Cardiac muscle cell (in vitro differentiated cells and primary cell): ENCODE measurements around the gene NOP16. TPM values are rescaled to one million over a fixed set of nuclear protein-coding genes. Genes with fewer than 3 reads are reported as not detected.

Source experiments
- DNase-seq, 2 donors: peaks; one replicate each; pipeline versions ENCODE4 v3.0.0 to v3.0.0-alpha.2; 2010 to 2017; ENCODE audit warnings: low read depth in 1 of 2, low spot score in 1 of 2
- H3K27ac ChIP-seq: fragments of 200-600 bp; sonication (generic); 2 replicates; pipeline ENCODE4 v1.5.1; 2016
- H3K27me3 ChIP-seq: fragments of 200-600 bp; sonication (generic); 2 replicates; pipeline ENCODE4 v1.6.0; 2016; ENCODE audit warnings: control low read depth
- H3K36me3 ChIP-seq: fragments of 200-600 bp; sonication (generic); 2 replicates; pipeline ENCODE4 v1.5.1; 2016; ENCODE audit warnings: control low read depth
- H3K4me1 ChIP-seq: fragments of 200-600 bp; sonication (generic); 2 replicates; pipeline ENCODE4 v1.8.1; 2017; ENCODE audit warnings: low read depth, mild to moderate bottlenecking, mixed run types
- H3K4me3 ChIP-seq: fragments of 200-600 bp; sonication (generic); 2 replicates; pipeline ENCODE4 v1.5.1; 2016; ENCODE audit warnings: mild to moderate bottlenecking
- H3K9me3 ChIP-seq: fragments of 200-600 bp; sonication (generic); 2 replicates; pipeline ENCODE4 v1.5.1; 2017; ENCODE audit warnings: low read depth, mild to moderate bottlenecking, control low read depth
- CTCF ChIP-seq: IDR thresholded peaks from 2 replicates; pipeline ENCODE4 v1.5.1; 2012; ENCODE audit warnings: low read depth, mild to moderate bottlenecking, low read length
- polyA plus RNA-seq: library from polyadenylated mRNA; unstranded; fragments of >200 nt; fragmentation: Nextera tagmentation; extraction: Ambion mirVana; gene quantifications from 2 replicates; pipeline ENCODE4 v1.2.1, GENCODE V29; 2016
- total RNA-seq: library from RNA; depleted of rRNA; stranded (reverse); fragments of >200 nt; gene quantifications from 2 replicates; pipeline ENCODE4 v1.2.3, GENCODE V29; 2016

NOP16 gene
- total and polyA plus RNA-seq, 2 experiments from 2014 or later: 18.0 to 52.0 TPM

GRCh38 chr5:176426876-176427275 lies 38.5 kb upstream of the NOP16 start:
- no peak for DNase-seq
- Histone ChIP-seq H3K27ac (no peak overlapping the region), H3K27me3 (no peaks in the 10 kb centered on the region), H3K4me3 (no peak overlapping the region), H3K9me3 (no peaks in the 10 kb centered on the region), H3K4me1 (no peaks in the 10 kb centered on the region), H3K36me3 (no peaks in the 10 kb centered on the region)
- TF ChIP-seq CTCF: no peak

- no peak for TF ChIP-seq CTCF
- no peak overlapping the region for H3K4me3 ChIP-seq
Measured at GRCh38 chr5:176425791-176426190, 37.4 kb upstream of the NOP16 start.

GRCh38 chr5:176425138-176425537 lies 36.7 kb upstream of the NOP16 start:
- Histone ChIP-seq H3K9me3 (no peaks in the 10 kb centered on the region), H3K27ac (no peak overlapping the region), H3K36me3 (no peaks in the 10 kb centered on the region), H3K4me3 (no peak overlapping the region), H3K4me1 (no peaks in the 10 kb centered on the region), H3K27me3 (no peaks in the 10 kb centered on the region)
- TF ChIP-seq CTCF: no peak
- DNase-seq: no peak

More at GRCh38 chr5:176425791-176426190, 37.4 kb upstream of the NOP16 start:
- H3K27me3 ChIP-seq: no peaks in the 10 kb centered on the region
- no peak overlapping the region for H3K27ac ChIP-seq
- DNase-seq: no peak
- no peaks in the 10 kb centered on the region for H3K4me1 ChIP-seq
- no peaks in the 10 kb centered on the region for H3K36me3 ChIP-seq
- no peaks in the 10 kb centered on the region for H3K9me3 ChIP-seq

- no peak for TF ChIP-seq CTCF
- H3K27me3 ChIP-seq: no peaks in the 10 kb centered on the region
- no peak overlapping the region for H3K27ac ChIP-seq
- no peaks in the 10 kb centered on the region for H3K4me1 ChIP-seq
- H3K9me3 ChIP-seq: no peaks in the 10 kb centered on the region
- H3K4me3 ChIP-seq: no peak overlapping the region
- no peak for DNase-seq
- no peaks in the 10 kb centered on the region for H3K36me3 ChIP-seq
Measured at GRCh38 chr5:176424181-176424580, 35.8 kb upstream of the NOP16 start.

- DNase-seq: no peak
- Histone ChIP-seq H3K4me1 (no peaks in the 10 kb centered on the region), H3K4me3 (no peak overlapping the region), H3K9me3 (no peaks in the 10 kb centered on the region), H3K27ac (no peak overlapping the region), H3K36me3 (no peaks in the 10 kb centered on the region), H3K27me3 (no peaks in the 10 kb centered on the region)
- TF ChIP-seq CTCF: no peak
Measured at GRCh38 chr5:176420972-176421544, 32.7 kb upstream of the NOP16 start.
